ENCODE measurements around the gene OASL. TPM values are rescaled to one million over a fixed set of nuclear protein-coding genes. Genes with fewer than 3 reads are reported as not detected.

The OASL gene
- polyA plus RNA-seq, 1 of the 3 experiments (the other 2 are of a cell fraction): 0.41 TPM

GRCh38 chr12:121087467-121088194 lies 48.6 kb upstream of the OASL start:
- Histone ChIP-seq H3K79me2 (ENCODE audit: insufficient read depth) (no peaks in the 10 kb centered on the region), H3K4me3 (ENCODE audit: low read depth in 2 of 2, low read length in 1 of 2) (no peak overlapping the region), H4K20me1 (ENCODE audit: insufficient read depth) (no peaks in the 10 kb centered on the region), H3K4me1 (ENCODE audit: control insufficient read depth in 1 of 2, insufficient read depth in 2 of 2, low read depth in 1 of 2, low read length in 1 of 2) (no peaks in the 10 kb centered on the region), H3F3A (replicated peaks; ENCODE audit: insufficient read depth) (no peaks in the 10 kb centered on the region), H3K27ac (ENCODE audit: low read depth in 2 of 2, low read length in 1 of 2) (no peak overlapping the region), H3K27me3 (ENCODE audit: insufficient read depth) (peaks cover 7% of the 10 kb centered on the region; the same call in 1 of the 2 replicates), H2AFZ (ENCODE audit: low read depth) (no peak overlapping the region), H3K36me3 (replicated peaks in 1 of 2; ENCODE audit: control insufficient read depth in 1 of 2, insufficient read depth in 2 of 2, low read length in 1 of 2) (no peaks in the 10 kb centered on the region), H3K9ac (no peak overlapping the region), H3K9me2 (no peaks in the 10 kb centered on the region), H3K4me2 (no peak overlapping the region), H3K9me3 (no peaks in the 10 kb centered on the region)
- ChIA-PET CTCF (interaction anchor here (0.6 to 1.4 kb wide), 3 partner anchors 9 to 61 kb away, joined by 3 read pairs; no protein-coding TSS in a partner anchor), POLR2A (no interaction called here)
- DNase-seq: no peak
- WGBS (ENCODE audit: low lambda C conversion rate): 48% methylated on average over 11 of the region's 11 CpGs
- no peak for TF ChIP-seq CHD2 (IDR thresholded peaks at IDR 0.05; ENCODE audit: low read length, partially characterized antibody)
- no peak for TF ChIP-seq ZBTB33 (IDR thresholded peaks at IDR 0.05; ENCODE audit: borderline replicate concordance, low read depth)
- no peak for TF ChIP-seq JUND (IDR thresholded peaks at IDR 0.05)
- TF ChIP-seq NFIC (IDR thresholded peaks at IDR 0.05; ENCODE audit: borderline replicate concordance): no peak
- TF ChIP-seq CTCF (IDR thresholded peaks at IDR 0.05): no peak
- no peak for TF ChIP-seq TEAD4 (IDR thresholded peaks at IDR 0.05; ENCODE audit: borderline replicate concordance, insufficient read depth)
- no peak for TF ChIP-seq NRF1 (IDR thresholded peaks at IDR 0.05; ENCODE audit: low read depth, low read length)
- no peak for TF ChIP-seq MXI1 (IDR thresholded peaks at IDR 0.05; ENCODE audit: low read depth, low read length)
- TF ChIP-seq FOXM1 (IDR thresholded peaks at IDR 0.05; ENCODE audit: low read depth): no peak
- TF ChIP-seq ELF1 (IDR thresholded peaks at IDR 0.05): no peak
- no peak for TF ChIP-seq REST (IDR thresholded peaks at IDR 0.05; ENCODE audit: low read depth, low read length)
- no peak for TF ChIP-seq GABPA (IDR thresholded peaks at IDR 0.05; ENCODE audit: low read depth)
- TF ChIP-seq MEF2A (IDR thresholded peaks at IDR 0.05; ENCODE audit: borderline replicate concordance, low read depth): no peak
- no peak for TF ChIP-seq USF1 (IDR thresholded peaks at IDR 0.05; ENCODE audit: borderline replicate concordance, low read depth)
- no peak for TF ChIP-seq SIN3A (IDR thresholded peaks at IDR 0.05; ENCODE audit: borderline replicate concordance, low read depth, low read length)
- TF ChIP-seq RXRA (IDR thresholded peaks at IDR 0.05; ENCODE audit: borderline replicate concordance, low read depth): no peak
- no peak for TF ChIP-seq SMC3 (IDR thresholded peaks at IDR 0.05; ENCODE audit: low read depth, low read length)

All from SK-N-SH (cell line).